Jurkat, Clone E6-1 (cell line): Measurements from ENCODE around the gene NT5C3B.
A peak's percentile ranks its signal among the peaks of the same experiment; 100 is the strongest.
"Not testable (repeated sequence)": the region's sequence is repeated elsewhere in the genome, so short reads cannot be mapped to it uniquely, and the experiment has no call there.

ENCODE experiments used
- DNase-seq: peaks from one replicate; pipeline ENCODE4 v3.0.0-alpha.2; 2011; ENCODE audit warnings: low read depth, low spot score
- H3K4me3 ChIP-seq: 2 replicates; pipeline ENCODE4 v1.5.1; 2011; ENCODE audit warnings: mild to moderate bottlenecking, low read length, control low read depth, moderate library complexity

NT5C3B gene

DNA sequence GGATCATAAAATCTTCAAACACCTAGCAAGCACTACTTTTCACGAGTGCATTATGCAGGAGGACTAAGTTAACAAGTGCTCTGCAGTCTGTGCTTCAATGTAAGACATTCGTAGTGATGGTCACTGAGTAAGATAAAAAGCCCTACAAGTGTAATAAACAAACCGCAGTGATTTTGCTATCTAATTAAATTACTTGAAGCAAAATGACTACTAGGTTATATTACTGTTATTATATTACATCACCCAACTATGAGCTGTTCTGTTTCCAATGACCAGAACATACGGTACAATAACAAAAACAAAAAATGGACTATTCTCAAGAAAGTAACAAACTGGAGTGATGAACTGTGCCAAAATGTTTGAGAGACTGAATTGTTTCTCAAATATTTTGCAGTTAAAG lies 12.8 kb upstream of the NT5C3B start:
- no peak overlapping the region for H3K4me3 ChIP-seq
- DNase-seq, result no peak

DNA sequence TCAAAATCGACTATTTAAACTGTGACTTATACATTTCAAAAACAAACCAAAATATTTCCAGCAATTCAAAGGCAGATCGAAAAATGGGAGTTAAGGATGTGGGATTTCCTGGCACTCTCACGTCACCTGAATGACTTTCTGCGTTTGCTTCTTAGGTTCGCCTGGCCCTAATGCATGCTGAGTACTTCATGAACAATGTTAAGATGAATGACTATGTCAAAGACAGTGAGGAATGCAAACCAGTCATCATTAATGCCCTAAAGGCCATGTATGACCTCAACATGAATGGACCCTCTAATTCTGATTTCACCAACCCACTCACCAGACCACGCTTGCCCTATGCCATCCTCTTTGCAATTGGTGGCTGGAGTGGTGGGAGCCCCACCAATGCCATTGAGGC lies 8.9 kb upstream of the NT5C3B start:
- no peak for DNase-seq
- H3K4me3 ChIP-seq, result no peak overlapping the region

GRCh38 chr17:41840781-41841180 lies 4.7 kb upstream of the NT5C3B start:
- not testable (repeated sequence) for DNase-seq, H3K4me3 ChIP-seq

- H3K4me3 ChIP-seq, DNase-seq: not testable (repeated sequence)
Measured at GRCh38 chr17:41839448-41839847, 3.4 kb upstream of the NT5C3B start.

GRCh38 chr17:41837761-41838538 lies 1.9 kb upstream of the NT5C3B start, which contains the start of gene KLHL10:
Gene KLHL10, plus strand, starts transcription at chr17:41837825. Its CDS starts 108 bp downstream, at chr17:41837933.
- peak within 1 kb of the TSS; percentile 62; the same call in 1 of the 2 replicates for H3K4me3 ChIP-seq
- DNase-seq, result no peak

DNA sequence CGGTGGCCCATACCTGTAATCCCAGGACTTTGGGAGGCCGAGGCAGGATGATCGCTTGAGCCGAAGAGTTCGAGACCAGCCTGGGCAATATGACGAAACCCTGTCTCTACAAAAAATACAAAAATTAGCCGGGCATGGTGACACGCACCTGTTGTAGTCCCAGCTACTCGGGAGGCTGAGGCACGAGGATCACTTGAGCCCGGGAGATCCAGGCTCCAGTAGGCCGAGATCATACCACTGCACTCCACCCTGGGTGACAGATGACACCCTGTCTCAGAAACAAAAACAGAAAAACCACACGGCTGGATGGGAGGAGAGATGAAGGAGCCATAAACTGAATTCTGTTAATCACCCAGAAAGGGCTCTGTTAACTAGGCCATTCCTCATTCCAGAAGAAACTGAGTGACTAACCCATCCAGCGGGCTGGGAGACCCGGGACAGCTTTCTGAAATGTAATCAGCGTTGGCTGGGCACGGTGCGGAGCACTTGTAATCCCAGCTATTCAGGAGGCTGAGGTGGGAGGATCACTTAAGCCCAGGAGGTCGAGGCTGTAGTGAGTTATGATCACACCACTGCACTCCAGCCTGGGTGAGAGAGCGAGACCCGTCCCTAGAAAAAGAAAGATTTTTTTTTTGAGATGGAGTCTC lies 641 bp upstream of the NT5C3B start:
- H3K4me3 ChIP-seq, result peak overlapping the region; percentile 62

GRCh38 chr17:41835214-41835799 lies 725 bp downstream of the NT5C3B start:
- H3K4me3 ChIP-seq, result peak overlapping the region; percentile 62
- DNase-seq, result no peak

More for the DNA sequence above, 641 bp upstream of the NT5C3B start:
- DNase-seq, result no peak

GRCh38 chr17:41829961-41830360 lies 6.1 kb downstream of the NT5C3B start:
- H3K4me3 ChIP-seq, DNase-seq: not testable (repeated sequence)

DNA sequence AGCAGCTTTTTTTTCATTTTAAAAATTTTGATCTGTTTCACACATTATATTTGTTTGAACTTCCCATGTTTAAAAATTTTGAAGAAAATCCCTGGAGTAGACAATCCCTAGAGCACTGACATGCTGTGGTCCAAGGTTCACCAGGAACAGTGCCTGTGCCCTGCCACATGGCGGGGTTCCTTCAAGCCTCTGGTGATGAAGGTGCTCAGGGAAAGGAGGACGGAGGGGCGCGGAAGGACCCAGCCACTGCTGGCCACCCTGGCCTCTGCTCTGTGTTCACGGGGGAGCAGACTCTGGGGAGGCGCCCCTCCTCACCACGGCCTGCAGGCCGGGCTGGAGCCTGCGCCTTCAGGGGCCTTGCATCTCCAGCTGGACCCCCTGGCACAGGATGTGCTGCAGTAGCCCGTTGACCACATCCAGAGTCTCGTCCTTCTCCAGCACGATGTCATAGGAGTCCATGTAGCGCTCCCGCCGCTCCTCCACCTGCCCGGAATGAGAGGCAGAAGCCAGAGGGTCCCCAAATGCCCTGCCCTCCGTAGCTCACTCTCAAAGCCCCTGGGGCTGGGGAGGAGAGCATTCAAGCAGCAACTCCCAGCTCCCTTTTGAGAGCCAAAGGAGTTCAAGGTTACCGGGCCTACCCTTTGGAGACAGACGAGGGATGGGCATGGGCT lies 10.7 kb downstream of the NT5C3B start:
- DNase-seq, result no peak
- H3K4me3 ChIP-seq, result no peak overlapping the region

- DNase-seq, result no peak
- H3K4me3 ChIP-seq, result no peak overlapping the region
Measured at GRCh38 chr17:41824086-41824485, 11.9 kb downstream of the NT5C3B start.

GRCh38 chr17:41823580-41823979 lies 12.5 kb downstream of the NT5C3B start:
- no peak overlapping the region for H3K4me3 ChIP-seq
- DNase-seq, result no peak

GRCh38 chr17:41823141-41823524 lies 12.9 kb downstream of the NT5C3B start:
- DNase-seq, result no peak
- H3K4me3 ChIP-seq, result no peak overlapping the region

DNA sequence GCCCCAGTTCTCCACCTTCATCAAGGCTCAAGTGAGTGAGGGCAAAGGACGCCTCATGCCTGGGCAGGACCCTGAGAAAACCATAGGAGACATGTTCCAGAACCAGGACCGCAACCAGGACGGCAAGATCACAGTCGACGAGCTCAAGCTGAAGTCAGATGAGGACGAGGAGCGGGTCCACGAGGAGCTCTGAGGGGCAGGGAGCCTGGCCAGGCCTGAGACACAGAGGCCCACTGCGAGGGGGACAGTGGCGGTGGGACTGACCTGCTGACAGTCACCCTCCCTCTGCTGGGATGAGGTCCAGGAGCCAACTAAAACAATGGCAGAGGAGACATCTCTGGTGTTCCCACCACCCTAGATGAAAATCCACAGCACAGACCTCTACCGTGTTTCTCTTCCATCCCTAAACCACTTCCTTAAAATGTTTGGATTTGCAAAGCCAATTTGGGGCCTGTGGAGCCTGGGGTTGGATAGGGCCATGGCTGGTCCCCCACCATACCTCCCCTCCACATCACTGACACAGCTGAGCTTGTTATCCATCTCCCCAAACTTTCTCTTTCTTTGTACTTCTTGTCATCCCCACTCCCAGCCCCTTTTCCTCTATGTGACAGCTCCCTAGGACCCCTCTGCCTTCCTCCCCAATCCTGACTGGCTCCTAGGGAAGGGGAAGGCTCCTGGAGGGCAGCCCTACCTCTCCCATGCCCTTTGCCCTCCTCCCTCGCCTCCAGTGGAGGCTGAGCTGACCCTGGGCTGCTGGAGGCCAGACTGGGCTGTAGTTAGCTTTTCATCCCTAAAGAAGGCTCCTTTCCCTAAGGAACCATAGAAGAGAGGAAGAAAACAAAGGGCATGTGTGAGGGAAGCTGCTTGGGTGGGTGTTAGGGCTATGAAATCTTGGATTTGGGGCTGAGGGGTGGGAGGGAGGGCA lies 13.6 kb downstream of the NT5C3B start:
- DNase-seq, result no peak

GRCh38 chr17:41821776-41822175 lies 14.3 kb downstream of the NT5C3B start:
- H3K4me3 ChIP-seq, result no peak overlapping the region
- no peak for DNase-seq

More for the DNA sequence above, 13.6 kb downstream of the NT5C3B start:
- no peak overlapping the region for H3K4me3 ChIP-seq

- DNase-seq, result no peak
- H3K4me3 ChIP-seq, result no peak overlapping the region
Measured at GRCh38 chr17:41818024-41818423, 18.0 kb downstream of the NT5C3B start.

DNA sequence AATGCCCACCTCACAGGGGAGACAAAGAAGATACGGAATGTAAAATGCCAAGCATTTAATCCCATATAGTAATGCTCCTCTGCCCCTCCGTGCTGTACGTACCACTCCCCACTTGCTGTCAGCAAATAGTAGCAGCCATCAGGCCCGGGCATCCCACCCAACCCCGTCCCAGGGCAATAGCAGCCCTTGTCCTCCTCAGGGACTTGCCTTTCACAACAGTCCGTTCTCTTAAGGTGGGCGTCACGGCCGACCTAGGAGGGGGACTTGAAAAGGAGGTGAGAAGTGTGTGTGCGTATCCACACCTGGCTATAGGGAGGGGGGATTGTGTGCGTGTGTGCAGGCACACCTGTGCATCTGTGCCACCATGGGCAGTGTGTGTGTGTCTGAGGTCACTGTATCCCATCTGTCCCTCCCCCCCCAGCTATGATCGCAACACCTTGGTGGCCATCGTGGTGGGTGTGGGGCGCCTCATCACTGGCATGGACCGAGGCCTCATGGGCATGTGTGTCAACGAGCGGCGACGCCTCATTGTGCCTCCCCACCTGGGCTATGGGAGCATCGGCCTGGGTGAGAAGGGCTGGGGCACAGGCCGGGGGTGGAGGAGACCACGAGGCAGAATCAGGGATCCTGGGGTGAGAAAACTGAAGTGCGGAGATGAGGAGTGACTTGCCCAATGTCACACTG lies 19.3 kb downstream of the NT5C3B start:
- no peak for DNase-seq

GRCh38 chr17:41814195-41814594 lies 21.8 kb downstream of the NT5C3B start:
- no peak overlapping the region for H3K4me3 ChIP-seq
- no peak for DNase-seq

More for the DNA sequence above, 19.3 kb downstream of the NT5C3B start:
- no peak overlapping the region for H3K4me3 ChIP-seq

- DNase-seq, result no peak
- no peak overlapping the region for H3K4me3 ChIP-seq
Measured at GRCh38 chr17:41813699-41814124, 22.3 kb downstream of the NT5C3B start.
